Measurements from ENCODE around the gene RAB17.

The RAB17 gene

GRCh38 chr2:237546876-237547395 is 43.6 kb downstream of the RAB17 start:
- no peaks in the 10 kb centered on the region for H3K4me1 ChIP-seq (ENCODE audit: control insufficient read depth in 1 of 2, insufficient read depth in 1 of 2, low read depth in 1 of 2, low read length in 1 of 2)
- H3K4me3 ChIP-seq (ENCODE audit: low read depth in 1 of 2, low read length in 1 of 2), result no peak overlapping the region
- no peaks in the 10 kb centered on the region for H3K36me3 ChIP-seq
- TF ChIP-seq CTCF (IDR thresholded peaks at IDR 0.05), result no peak
- H3K27ac ChIP-seq, result no peak overlapping the region
- H3K27me3 ChIP-seq, result peaks cover 10% of the 10 kb centered on the region
- H3K9me3 ChIP-seq, result no peaks in the 10 kb centered on the region

GRCh38 chr2:237546040-237546875 is 44.3 kb downstream of the RAB17 start:
- no peaks in the 10 kb centered on the region for H3K9me3 ChIP-seq
- TF ChIP-seq CTCF (IDR thresholded peaks at IDR 0.05), result no peak
- H3K27ac ChIP-seq, result no peak overlapping the region
- H3K36me3 ChIP-seq, result no peaks in the 10 kb centered on the region
- no peaks in the 10 kb centered on the region for H3K4me1 ChIP-seq (ENCODE audit: control insufficient read depth in 1 of 2, insufficient read depth in 1 of 2, low read depth in 1 of 2, low read length in 1 of 2)
- peaks cover 10% of the 10 kb centered on the region for H3K27me3 ChIP-seq
- H3K4me3 ChIP-seq (ENCODE audit: low read depth in 1 of 2, low read length in 1 of 2), result no peak overlapping the region

- H3K36me3 ChIP-seq, result no peaks in the 10 kb centered on the region
These were observed 48.4 kb downstream of the RAB17 start for GRCh38 chr2:237542001-237542704.

GRCh38 chr2:237541243-237541642 is 49.3 kb downstream of the RAB17 start:
- Histone ChIP-seq H3K9me3 (no peaks in the 10 kb centered on the region), H3K27ac (no peak overlapping the region), H3K4me1 (ENCODE audit: control insufficient read depth in 1 of 2, insufficient read depth in 1 of 2, low read depth in 1 of 2, low read length in 1 of 2) (no peaks in the 10 kb centered on the region), H3K36me3 (no peaks in the 10 kb centered on the region), H3K27me3 (peaks cover under 1% of the 10 kb centered on the region), H3K4me3 (ENCODE audit: low read depth in 1 of 2, low read length in 1 of 2) (no peak overlapping the region)
- TF ChIP-seq CTCF (IDR thresholded peaks at IDR 0.05), result no peak

More at GRCh38 chr2:237542001-237542704, 48.4 kb downstream of the RAB17 start:
- H3K4me1 ChIP-seq (ENCODE audit: control insufficient read depth in 1 of 2, insufficient read depth in 1 of 2, low read depth in 1 of 2, low read length in 1 of 2), result no peaks in the 10 kb centered on the region
- H3K27me3 ChIP-seq, result peaks cover 5% of the 10 kb centered on the region
- H3K9me3 ChIP-seq, result no peaks in the 10 kb centered on the region
- TF ChIP-seq CTCF (IDR thresholded peaks at IDR 0.05), result no peak
- H3K27ac ChIP-seq, result no peak overlapping the region
- H3K4me3 ChIP-seq (ENCODE audit: low read depth in 1 of 2, low read length in 1 of 2), result no peak overlapping the region

GRCh38 chr2:237540823-237541222 is 49.7 kb downstream of the RAB17 start:
- Histone ChIP-seq H3K27ac (no peak overlapping the region), H3K27me3 (no peaks in the 10 kb centered on the region), H3K4me3 (ENCODE audit: low read depth in 1 of 2, low read length in 1 of 2) (no peak overlapping the region), H3K9me3 (no peaks in the 10 kb centered on the region), H3K36me3 (no peaks in the 10 kb centered on the region), H3K4me1 (ENCODE audit: control insufficient read depth in 1 of 2, insufficient read depth in 1 of 2, low read depth in 1 of 2, low read length in 1 of 2) (no peaks in the 10 kb centered on the region)
- no peak for TF ChIP-seq CTCF (IDR thresholded peaks at IDR 0.05)
